Vagina (tissue), 2 donors: ENCODE results near the gene SKAP1. TPM values are rescaled to one million over a fixed set of nuclear protein-coding genes. Genes with fewer than 3 reads are reported as not detected.

Experiments
- DNase-seq, 2 donors: peaks; one replicate each; pipeline ENCODE4 v3.0.0-alpha.2; 2017; ENCODE audit errors: extremely low spot score in 2 of 2
- H3K27ac ChIP-seq: fragments of 200-600 bp; sonication (generic); one replicate; pipeline ENCODE4 v1.5.1; 2019
- H3K27me3 ChIP-seq: fragments of 200-600 bp; sonication (generic); one replicate; pipeline ENCODE4 v1.5.1; 2019
- H3K36me3 ChIP-seq, 2 donors: fragments of 200-600 bp; sonication (generic); one replicate each; pipeline ENCODE4 v1.5.1; 2017 to 2019
- H3K4me1 ChIP-seq: fragments of 200-600 bp; sonication (generic); one replicate; pipeline ENCODE4 v1.5.1; 2019
- H3K4me3 ChIP-seq, 2 donors: fragments of 200-600 bp; sonication (generic); 1 replicate in 1 of 2; 2 replicates in 1 of 2; pipeline ENCODE4 v1.5.1; 2016 to 2019
- H3K9me3 ChIP-seq: fragments of 200-600 bp; sonication (generic); one replicate; pipeline ENCODE4 v1.5.1; 2019
- POLR2A ChIP-seq, 2 donors: fragments of 450-650 bp; IDR thresholded peaks; one replicate each; pipeline ENCODE4 v1.6.1; 2017; ENCODE audit warnings: antibody characterized with exemption in 2 of 2, mild to moderate bottlenecking in 2 of 2, moderate library complexity in 2 of 2
- POLR2AphosphoS5 ChIP-seq, 2 donors: sonication (generic); formaldehyde crosslinking; IDR thresholded peaks; one replicate each; pipeline ENCODE4 v1.9.0; 2017; ENCODE audit warnings: antibody characterized with exemption in 2 of 2, mild to moderate bottlenecking in 2 of 2, low read depth in 1 of 2; ENCODE audit not compliant: insufficient read depth in 1 of 2
- intact Hi-C: fragments of 100-400 bp; cut with DNase I; formaldehyde crosslinking; loops from one replicate; pipeline ENCODE4 v1.15.1; 2023
- total RNA-seq: library from RNA; depleted of rRNA; stranded (reverse); fragments of >200 nt; gene quantifications from one replicate; pipeline ENCODE4 v1.2.3, GENCODE V29; 2016
- TF ChIP-seq, protein P1 (sequence below), 3 experiments: fragments of 450-650 bp in 2 of 3; fragments of 200-600 bp in 1 of 3; sonication (generic) in 1 of 3; IDR thresholded peaks; one replicate each; pipeline ENCODE4 v1.5.1; 2017 to 2019; ENCODE audit warnings: antibody characterized with exemption in 3 of 3, mild to moderate bottlenecking in 2 of 3, moderate library complexity in 2 of 3

SKAP1 gene
- 5.6 TPM for total RNA-seq

DNA sequence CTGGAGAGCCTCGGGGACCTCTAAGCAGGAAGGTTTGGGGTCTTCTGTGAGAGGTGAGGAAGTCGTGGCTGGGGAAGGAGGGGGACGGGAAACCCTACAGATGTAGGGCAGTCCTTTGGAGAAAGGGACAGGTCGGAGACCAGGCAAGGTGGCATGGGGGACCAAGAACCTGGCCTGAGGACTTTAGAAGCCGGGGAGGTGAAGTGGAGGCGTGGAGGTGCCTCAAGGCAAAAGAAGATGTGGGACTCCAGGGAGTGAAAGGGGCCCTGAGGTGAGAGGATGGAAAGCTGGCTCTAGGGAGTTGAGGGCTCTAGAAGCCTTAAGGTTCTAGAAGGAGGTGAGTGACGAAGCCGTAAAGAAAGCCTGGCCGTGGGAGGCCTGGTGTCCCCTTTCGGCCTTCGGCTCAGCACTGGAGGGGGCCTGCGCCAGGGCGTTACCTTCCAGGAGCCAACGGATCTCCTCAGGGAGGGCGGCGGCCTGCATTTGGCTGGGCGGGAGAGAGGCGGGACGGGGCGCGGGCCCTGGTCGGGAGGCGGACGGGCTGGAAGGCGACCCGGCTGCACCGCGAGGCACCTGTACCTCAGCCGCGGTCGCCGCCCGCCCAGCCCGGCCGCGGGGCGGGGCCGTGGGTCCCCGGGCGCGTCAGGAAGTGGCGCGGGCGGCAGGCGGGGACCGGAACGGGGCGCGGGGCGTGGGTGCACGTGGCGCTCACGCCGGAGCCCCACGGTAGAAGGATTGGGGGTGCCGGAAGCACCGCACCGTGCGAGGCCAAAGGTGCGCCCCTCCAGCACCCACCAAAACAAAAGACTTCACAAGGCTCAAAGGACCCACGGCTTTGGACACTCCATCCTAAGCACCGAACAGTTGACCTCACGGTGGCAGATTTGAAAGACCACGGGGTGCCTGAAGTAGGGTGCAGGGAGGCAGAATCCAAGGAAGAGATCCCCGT lies at the start of gene SKAP1:
Gene SKAP1 (minus strand): TSS at position 577 of the 949 bp plus-strand sequence.
- intact Hi-C loops, result no loop called here
- H3K4me3 ChIP-seq, result peak within 1 kb of the TSS; percentile 23 to 29

DNA sequence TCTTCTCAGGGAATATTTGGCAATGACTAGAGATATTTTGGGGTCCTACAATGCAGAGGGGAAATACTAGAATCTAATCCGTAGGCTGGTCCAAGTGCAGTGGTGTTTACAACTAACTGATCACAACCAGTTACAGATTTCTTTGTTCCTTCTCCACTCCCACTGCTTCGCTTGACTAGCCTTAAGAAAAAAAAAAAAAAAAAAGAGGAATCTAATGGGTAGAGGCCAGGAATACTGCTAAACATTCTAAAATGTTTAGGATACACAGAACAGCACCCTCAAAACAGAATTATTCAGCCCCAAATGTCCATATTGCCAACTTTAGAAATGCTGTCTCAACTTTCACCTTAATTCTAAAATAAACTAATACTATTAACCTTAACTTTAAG lies 49.0 kb upstream of the SKAP1 start:
- Histone ChIP-seq H3K9me3 (no peaks in the 10 kb centered on the region), H3K4me1 (no peaks in the 10 kb centered on the region), H3K27ac (no peak overlapping the region), H3K4me3 (no peak overlapping the region), H3K27me3 (no peaks in the 10 kb centered on the region), H3K36me3 (no peaks in the 10 kb centered on the region)
- TF ChIP-seq, protein P1, sequence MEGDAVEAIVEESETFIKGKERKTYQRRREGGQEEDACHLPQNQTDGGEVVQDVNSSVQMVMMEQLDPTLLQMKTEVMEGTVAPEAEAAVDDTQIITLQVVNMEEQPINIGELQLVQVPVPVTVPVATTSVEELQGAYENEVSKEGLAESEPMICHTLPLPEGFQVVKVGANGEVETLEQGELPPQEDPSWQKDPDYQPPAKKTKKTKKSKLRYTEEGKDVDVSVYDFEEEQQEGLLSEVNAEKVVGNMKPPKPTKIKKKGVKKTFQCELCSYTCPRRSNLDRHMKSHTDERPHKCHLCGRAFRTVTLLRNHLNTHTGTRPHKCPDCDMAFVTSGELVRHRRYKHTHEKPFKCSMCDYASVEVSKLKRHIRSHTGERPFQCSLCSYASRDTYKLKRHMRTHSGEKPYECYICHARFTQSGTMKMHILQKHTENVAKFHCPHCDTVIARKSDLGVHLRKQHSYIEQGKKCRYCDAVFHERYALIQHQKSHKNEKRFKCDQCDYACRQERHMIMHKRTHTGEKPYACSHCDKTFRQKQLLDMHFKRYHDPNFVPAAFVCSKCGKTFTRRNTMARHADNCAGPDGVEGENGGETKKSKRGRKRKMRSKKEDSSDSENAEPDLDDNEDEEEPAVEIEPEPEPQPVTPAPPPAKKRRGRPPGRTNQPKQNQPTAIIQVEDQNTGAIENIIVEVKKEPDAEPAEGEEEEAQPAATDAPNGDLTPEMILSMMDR (IDR thresholded peaks at IDR 0.05), result no peak
- TF ChIP-seq POLR2A (IDR thresholded peaks at IDR 0.05), result no peak
- TF ChIP-seq POLR2AphosphoS5 (IDR thresholded peaks at IDR 0.05; ENCODE audit: insufficient read depth in 1 of 2, low read depth in 1 of 2), result no peak
- DNase-seq, result no peak
- intact Hi-C loops, result no loop called here

More for the DNA sequence above, at the start of gene SKAP1:
- no peaks in the 10 kb centered on the region for H3K9me3 ChIP-seq
- H3K27ac ChIP-seq, result no peak within 1 kb of the TSS
- H3K36me3 ChIP-seq, result no peaks in the 10 kb centered on the region
- DNase-seq, result no peak
- peaks cover 4% of the 10 kb centered on the region for H3K27me3 ChIP-seq
- no peaks in the 10 kb centered on the region for H3K4me1 ChIP-seq
- TF ChIP-seq POLR2AphosphoS5 (IDR thresholded peaks at IDR 0.05; ENCODE audit: insufficient read depth in 1 of 2, low read depth in 1 of 2), result no peak
- TF ChIP-seq, protein P1 (IDR thresholded peaks at IDR 0.05), result no peak
- TF ChIP-seq POLR2A (IDR thresholded peaks at IDR 0.05), result no peak

GRCh38 chr17:48478224-48479013 lies 48.4 kb upstream of the SKAP1 start:
- TF ChIP-seq POLR2A (IDR thresholded peaks at IDR 0.05) (no peak), POLR2AphosphoS5 (IDR thresholded peaks at IDR 0.05; ENCODE audit: insufficient read depth in 1 of 2, low read depth in 1 of 2) (no peak)
- TF ChIP-seq, protein P1 (IDR thresholded peaks at IDR 0.05), result no peak
- Histone ChIP-seq H3K27ac (no peak overlapping the region), H3K36me3 (no peaks in the 10 kb centered on the region), H3K27me3 (no peaks in the 10 kb centered on the region), H3K9me3 (no peaks in the 10 kb centered on the region), H3K4me1 (no peaks in the 10 kb centered on the region), H3K4me3 (no peak overlapping the region)
- DNase-seq, result no peak
- intact Hi-C loops, result no loop called here

DNA sequence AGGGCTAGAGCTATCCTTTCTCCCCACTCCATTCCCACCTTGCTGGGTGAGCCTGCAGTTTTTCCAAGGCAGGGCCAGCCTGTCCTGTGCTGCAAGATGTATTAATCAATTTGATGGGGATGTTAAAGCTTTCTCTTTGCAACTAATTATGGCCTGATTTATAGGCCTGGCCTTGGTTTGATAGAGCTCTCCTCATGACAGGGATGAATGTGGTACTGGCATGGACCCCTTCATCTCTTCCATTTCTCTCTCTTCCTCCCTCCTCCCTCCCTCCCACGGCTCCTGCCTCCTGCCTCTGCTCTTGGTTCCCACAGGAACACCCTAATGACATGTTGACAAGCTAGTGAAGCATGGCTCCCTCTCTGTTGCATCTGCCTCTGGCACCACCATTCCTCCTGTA lies 47.2 kb upstream of the SKAP1 start:
- H3K9me3 ChIP-seq, result no peaks in the 10 kb centered on the region
- H3K4me3 ChIP-seq, result no peak overlapping the region
- DNase-seq, result no peak
- H3K27me3 ChIP-seq, result no peaks in the 10 kb centered on the region
- H3K27ac ChIP-seq, result no peak overlapping the region
- no peak for TF ChIP-seq POLR2A (IDR thresholded peaks at IDR 0.05)
- TF ChIP-seq POLR2AphosphoS5 (IDR thresholded peaks at IDR 0.05; ENCODE audit: insufficient read depth in 1 of 2, low read depth in 1 of 2), result no peak
- TF ChIP-seq, protein P1 (IDR thresholded peaks at IDR 0.05), result no peak
- no peaks in the 10 kb centered on the region for H3K36me3 ChIP-seq
- no peaks in the 10 kb centered on the region for H3K4me1 ChIP-seq
- intact Hi-C loops, result no loop called here
